Pancreas (tissue), 10 donors: ENCODE measurements around the gene MACROH2A1. TPM values are rescaled to one million over a fixed set of nuclear protein-coding genes. Genes with fewer than 3 reads are reported as not detected.

Experiments
- ATAC-seq, 4 donors: fragments of 200-7000 bp; cut with Tn5 transposase; one replicate each; pipeline versions ENCODE4 v1.8.0 to v1.9.1; 2020; ENCODE audit warnings: mild to moderate bottlenecking in 4 of 4, moderate library complexity in 4 of 4
- DNase-seq, 6 donors: peaks; one replicate each; pipeline ENCODE4 v3.0.0-alpha.2; 2020
- FAIRE-seq: peaks from 2 replicates; lab custom pipeline; 2012; peaks lifted over from hg19 to GRCh38; lab: Jason Lieb, UNC
- H3K27ac ChIP-seq, 4 donors: fragments of 200-600 bp; sonication (generic); 1 replicate in 3 of 4; 2 replicates in 1 of 4; pipeline versions ENCODE4 v1.5.0 to v1.8.0; 2020
- H3K27me3 ChIP-seq, 4 donors: fragments of 200-600 bp; one replicate each; pipeline ENCODE4 v1.8.0; 2021
- H3K36me3 ChIP-seq, 3 donors: fragments of 200-600 bp; sonication (generic) in 1 of 3; one replicate each; pipeline versions ENCODE4 v1.5.0 to v1.8.0; 2020 to 2021
- H3K4me1 ChIP-seq, 3 donors: fragments of 200-600 bp; one replicate each; pipeline ENCODE4 v1.8.0; 2021
- H3K4me3 ChIP-seq, 4 donors: fragments of 200-600 bp; sonication (generic) in 2 of 4; one replicate each; pipeline versions ENCODE4 v1.5.0 to v1.8.0; 2020 to 2021
- H3K9me3 ChIP-seq, 4 donors: fragments of 200-600 bp; one replicate each; pipeline ENCODE4 v1.8.0; 2021
- CTCF ChIP-seq, 4 donors: fragments of 200-600 bp; sonication (generic) in 3 of 4; IDR thresholded peaks; one replicate each; pipeline versions ENCODE4 v1.5.0 to v1.8.0; 2021; ENCODE audit warnings: antibody characterized with exemption in 4 of 4
- WGBS, 2 donors: extraction: QIAGEN DNeasy Blood & Tissue Kit; methylation state at CpG; one replicate each; pipeline ENCODE4 v1.1.7; 2013; 5-methylcytosine and 5-hydroxymethylcytosine counted together
- intact Hi-C, 3 donors: fragments of 100-400 bp; cut with DNase I; formaldehyde crosslinking; loops; one replicate each; pipeline versions ENCODE4 v1.11.1 to v1.14.2; 2022
- polyA plus RNA-seq, 2 donors: library from polyadenylated mRNA; stranded (reverse); fragments of 200-250 nt; gene quantifications; one replicate each; pipeline ENCODE4 v1.2.3, GENCODE V29; 2013
- total RNA-seq, 6 donors: library from RNA; stranded (reverse); fragmentation: NEBNext Ultra II Directional in 4 of 6; extraction: Animal tissue kit (Norgen Biotek cat#: 25700) in 4 of 6; gene quantifications; one replicate each; pipeline versions ENCODE4 v1.2.1 to v1.2.4, GENCODE V29; 2021 to 2023
- donor health status: healthy with polysubstance abuse.
- donor health status: DM: no; HTN: no; CAD: no; lungs with moderate emphysema.
- donor health status: DM: no; HTN: no; CAD: no.
- donor health status: control.
- donor health status: control.
- donor health status: Bipolar disorder and iron deficiency.
- donor health status: DM: yes; HTN: yes; CAD: no.
- donor health status: DM: no; HTN: no; CAD: no.
- donor health status: DM: no; HTN: no; CAD: no.
- donor health status: DM: yes; HTN: yes; CAD: no.

MACROH2A1 gene
- total and polyA plus RNA-seq, 8 donors = 25.7 to 72.1 (median 43.7) TPM

- no peaks in the 10 kb centered on the region for H3K27me3 ChIP-seq
- ATAC-seq = no peak
- H3K4me1 ChIP-seq = peaks cover 0 to 17% (median 8%) of the 10 kb centered on the region in 3 donors
- no peak for TF ChIP-seq CTCF (IDR thresholded peaks at IDR 0.05)
- H3K4me3 ChIP-seq = peak overlapping the region; percentile 63 to 98 (median 72)
- H3K36me3 ChIP-seq = no peaks in the 10 kb centered on the region
- intact Hi-C loops = no loop called here
- H3K27ac ChIP-seq = peak overlapping the region in 2 of 4 donors; percentile 66 to 75
- WGBS, 2 donors = 54 to 55% methylated on average over 25 of the region's 25 CpGs
- FAIRE-seq = no peak
- no peak for DNase-seq
- H3K9me3 ChIP-seq = no peaks in the 10 kb centered on the region
Measured at GRCh38 chr5:135399794-135400542, 937 bp upstream of the MACROH2A1 start.

- WGBS, 2 donors = 0% methylated on average over 43 of the region's 43 CpGs
- Histone ChIP-seq H3K27me3 (no peaks in the 10 kb centered on the region), H3K36me3 (no peaks in the 10 kb centered on the region), H3K4me1 (peaks cover 0 to 17% (median 8%) of the 10 kb centered on the region in 3 donors), H3K27ac (peak overlapping the region; percentile 19 to 75 (median 68)), H3K4me3 (peak overlapping the region; percentile 63 to 98 (median 72)), H3K9me3 (no peaks in the 10 kb centered on the region)
- FAIRE-seq (no peak), DNase-seq (peak in 5 of 6 donors; percentile 29 to 80 (median 45)), ATAC-seq (peak; percentile 30 to 61 (median 52))
- TF ChIP-seq CTCF (IDR thresholded peaks at IDR 0.05) = no peak
- intact Hi-C loops = no loop called here
Measured at GRCh38 chr5:135398160-135398854, 724 bp downstream of the MACROH2A1 start.

GRCh38 chr5:135397084-135397483, 1.9 kb downstream of the MACROH2A1 start:
- peaks cover 0 to 17% (median 8%) of the 10 kb centered on the region in 3 donors for H3K4me1 ChIP-seq
- intact Hi-C loops = no loop called here
- DNase-seq = no peak
- no peak for TF ChIP-seq CTCF (IDR thresholded peaks at IDR 0.05)
- no peak overlapping the region for H3K27ac ChIP-seq
- H3K9me3 ChIP-seq = no peaks in the 10 kb centered on the region
- no peak overlapping the region for H3K4me3 ChIP-seq
- no peak for FAIRE-seq
- no peak for ATAC-seq
- no peaks in the 10 kb centered on the region for H3K36me3 ChIP-seq
- H3K27me3 ChIP-seq = no peaks in the 10 kb centered on the region
- 92 to 94% methylated on average over 5 of the region's 5 CpGs for WGBS, 2 donors

GRCh38 chr5:135396459-135397055, 2.5 kb downstream of the MACROH2A1 start:
- H3K9me3 ChIP-seq = no peaks in the 10 kb centered on the region
- no peak for TF ChIP-seq CTCF (IDR thresholded peaks at IDR 0.05)
- H3K27me3 ChIP-seq = no peaks in the 10 kb centered on the region
- intact Hi-C loops = no loop called here
- 73 to 78% methylated on average over 4 of the region's 4 CpGs for WGBS, 2 donors
- ATAC-seq = no peak
- no peaks in the 10 kb centered on the region for H3K36me3 ChIP-seq
- no peak overlapping the region for H3K27ac ChIP-seq
- no peak for DNase-seq
- H3K4me3 ChIP-seq = no peak overlapping the region
- H3K4me1 ChIP-seq = peaks cover 0 to 17% (median 8%) of the 10 kb centered on the region in 3 donors
- no peak for FAIRE-seq
